Neuronal stem cell (in vitro differentiated cells): ENCODE data around the gene TRIM47.

Experiments used
- DNase-seq: peaks from one replicate; pipeline ENCODE4 v3.0.0-alpha.2; 2013; ENCODE audit warnings: low spot score
- H2AFZ ChIP-seq: one replicate; pipeline ENCODE4 v1.6.1; 2013; ENCODE audit warnings: mild to moderate bottlenecking, low read length, inconsistent platforms
- H2AK5ac ChIP-seq: 2 replicates; pipeline ENCODE4 v1.6.1; 2013; ENCODE audit warnings: low read depth, mild to moderate bottlenecking, inconsistent platforms, low read length, moderate library complexity, mixed read lengths
- H2BK120ac ChIP-seq: 2 replicates; pipeline ENCODE4 v1.6.1; 2013; ENCODE audit warnings: low read depth, mild to moderate bottlenecking, inconsistent platforms, low read length, moderate library complexity, mixed read lengths
- H2BK12ac ChIP-seq: one replicate; pipeline ENCODE4 v1.6.1; 2013; ENCODE audit warnings: low read length, inconsistent platforms
- H2BK15ac ChIP-seq: 2 replicates; pipeline ENCODE4 v1.6.1; 2013; ENCODE audit warnings: mild to moderate bottlenecking, low read length, inconsistent platforms, mixed read lengths
- H2BK5ac ChIP-seq: one replicate; pipeline ENCODE4 v1.6.1; 2013; ENCODE audit warnings: inconsistent platforms, mild to moderate bottlenecking, low read length, moderate library complexity
- H3K14ac ChIP-seq: one replicate; pipeline ENCODE4 v1.6.1; 2013; ENCODE audit warnings: low read length, inconsistent platforms
- H3K18ac ChIP-seq: 2 replicates; pipeline ENCODE4 v1.6.1; 2013; ENCODE audit warnings: low read length, inconsistent platforms
- H3K23ac ChIP-seq: 2 replicates; pipeline ENCODE4 v1.6.1; 2013; ENCODE audit warnings: low read depth, mild to moderate bottlenecking, mixed read lengths, low read length, inconsistent platforms; ENCODE audit not compliant: poor library complexity
- H3K27ac ChIP-seq: replicated peaks from 3 replicates; pipeline ENCODE4 v1.5.1; 2013; ENCODE audit warnings: low read length, inconsistent platforms
- H3K27me3 ChIP-seq, 3 experiments: 2 replicates each; pipeline ENCODE4 v1.6.1; 2013; ENCODE audit warnings: low read length in 3 of 3, mild to moderate bottlenecking in 2 of 3, inconsistent platforms in 1 of 3, low read depth in 1 of 3, mixed read lengths in 1 of 3, moderate library complexity in 1 of 3; ENCODE audit not compliant: control insufficient read depth in 3 of 3, insufficient read depth in 3 of 3
- H3K36me3 ChIP-seq, 2 donors: replicated peaks in 1 of 2; 2 replicates each; pipeline ENCODE4 v1.6.1; 2013; ENCODE audit warnings: low read length in 2 of 2; ENCODE audit not compliant: control insufficient read depth in 2 of 2, insufficient read depth in 2 of 2
- H3K4ac ChIP-seq: 2 replicates; pipeline ENCODE4 v1.6.1; 2013; ENCODE audit warnings: inconsistent platforms, mild to moderate bottlenecking, low read length, moderate library complexity
- H3K4me1 ChIP-seq, 2 donors: 1 replicate in 1 of 2; 2 replicates in 1 of 2; pipeline ENCODE4 v1.6.1; 2013; ENCODE audit warnings: low read length in 2 of 2, low read depth in 1 of 2; ENCODE audit not compliant: control insufficient read depth in 2 of 2, insufficient read depth in 1 of 2
- H3K4me2 ChIP-seq: one replicate; pipeline ENCODE4 v1.6.1; 2013; ENCODE audit warnings: mild to moderate bottlenecking, low read length, inconsistent platforms; ENCODE audit not compliant: insufficient read depth, poor library complexity, severe bottlenecking
- H3K4me3 ChIP-seq, 2 donors: 2 replicates each; pipeline ENCODE4 v1.5.1; 2013; ENCODE audit warnings: low read length in 2 of 2, mild to moderate bottlenecking in 2 of 2, inconsistent platforms in 1 of 2, moderate library complexity in 1 of 2
- H3K79me1 ChIP-seq: one replicate; pipeline ENCODE4 v1.6.1; 2013; ENCODE audit warnings: low read depth, mild to moderate bottlenecking, inconsistent platforms, low read length, moderate library complexity
- H3K9ac ChIP-seq: one replicate; pipeline ENCODE4 v1.6.1; 2013; ENCODE audit warnings: mild to moderate bottlenecking, low read depth, low read length, inconsistent platforms; ENCODE audit not compliant: poor library complexity
- H3K9me3 ChIP-seq, 2 donors: replicated peaks in 1 of 2; 2 replicates each; pipeline versions ENCODE3 to v1.6.1; 2013; ENCODE audit warnings: low read length in 2 of 2, mild to moderate bottlenecking in 2 of 2, inconsistent platforms in 1 of 2, low read depth in 1 of 2, mixed read lengths in 1 of 2, moderate library complexity in 1 of 2; ENCODE audit not compliant: control insufficient read depth in 2 of 2, insufficient read depth in 1 of 2
- H4K8ac ChIP-seq: one replicate; pipeline ENCODE4 v1.6.1; 2013; ENCODE audit warnings: low read depth, mild to moderate bottlenecking, inconsistent platforms, low read length, moderate library complexity
- H4K91ac ChIP-seq: one replicate; pipeline ENCODE4 v1.6.1; 2013; ENCODE audit warnings: low read length, low read depth, mild to moderate bottlenecking, inconsistent platforms; ENCODE audit not compliant: poor library complexity
- WGBS, 2 donors: extraction: QIAGEN DNeasy Blood & Tissue Kit; methylation state at CpG; one replicate each; pipeline ENCODE4 v1.1.7; 2013; ENCODE audit warnings: missing lambda C conversion rate in 2 of 2, mixed read lengths in 1 of 2; ENCODE audit not compliant: insufficient read length in 2 of 2, insufficient replicate concordance in 1 of 2; ENCODE audit errors: extremely low coverage in 2 of 2; 5-methylcytosine and 5-hydroxymethylcytosine counted together

Gene TRIM47

GRCh38 chr17:75834928-75835653 is 43.3 kb downstream of the TRIM47 start:
- Histone ChIP-seq H3K27ac (no peak overlapping the region), H4K91ac (peak overlapping the region; percentile 64), H3K4me3 (no peak overlapping the region), H3K4me2 (no peak overlapping the region), H3K9me3 (no peaks in the 10 kb centered on the region), H4K8ac (peak overlapping the region; percentile 65), H3K4me1 (peaks cover 9 to 15% of the 10 kb centered on the region in 2 donors), H2AFZ (no peak overlapping the region), H3K14ac (no peak overlapping the region), H2BK5ac (no peak overlapping the region), H3K27me3 (no peaks in the 10 kb centered on the region), H3K4ac (no peak overlapping the region), H3K79me1 (peaks cover 2% of the 10 kb centered on the region), H2BK12ac (no peak overlapping the region), H3K23ac (no peak overlapping the region), H2AK5ac (peak overlapping the region; percentile 88), H2BK120ac (no peak overlapping the region), H3K9ac (no peak overlapping the region), H2BK15ac (peak overlapping the region; percentile 26), H3K36me3 (no peaks in the 10 kb centered on the region), H3K18ac (peak overlapping the region; percentile 17)
- no peak for DNase-seq
- no CpG with 5 or more reads among the region's 24 CpGs for WGBS, 2 donors

GRCh38 chr17:75834279-75834920 is 44.0 kb downstream of the TRIM47 start:
- Histone ChIP-seq H4K8ac (no peak overlapping the region), H3K79me1 (peaks cover 2% of the 10 kb centered on the region), H3K18ac (peak overlapping the region; percentile 42), H2BK12ac (no peak overlapping the region), H3K4me1 (peaks cover 9 to 15% of the 10 kb centered on the region in 2 donors), H2AFZ (no peak overlapping the region), H3K23ac (peak overlapping the region; percentile 81), H2BK15ac (peak overlapping the region; percentile 21), H4K91ac (no peak overlapping the region), H3K4me3 (no peak overlapping the region), H2BK5ac (no peak overlapping the region), H3K4me2 (no peak overlapping the region), H3K27ac (no peak overlapping the region), H3K27me3 (no peaks in the 10 kb centered on the region), H3K36me3 (no peaks in the 10 kb centered on the region), H2AK5ac (peak overlapping the region; percentile 14), H3K14ac (peak overlapping the region; percentile 41), H2BK120ac (no peak overlapping the region), H3K4ac (no peak overlapping the region), H3K9me3 (no peaks in the 10 kb centered on the region), H3K9ac (peak overlapping the region; percentile 51)
- WGBS, 2 donors: no CpG with 5 or more reads among the region's 25 CpGs
- no peak for DNase-seq

- Histone ChIP-seq H2BK120ac (peak overlapping the region; percentile 89), H3K79me1 (peaks cover 2% of the 10 kb centered on the region), H2AK5ac (peak overlapping the region; percentile 58), H2AFZ (peak overlapping the region; percentile 52), H2BK15ac (peak overlapping the region; percentile 64), H3K4me3 (no peak overlapping the region), H3K9me3 (no peaks in the 10 kb centered on the region), H4K8ac (peak overlapping the region; percentile 76), H3K36me3 (no peaks in the 10 kb centered on the region), H3K4me2 (peak overlapping the region; percentile 3), H3K23ac (no peak overlapping the region), H3K14ac (peak overlapping the region; percentile 78), H4K91ac (no peak overlapping the region), H2BK5ac (peak overlapping the region; percentile 71), H3K27me3 (no peaks in the 10 kb centered on the region), H3K27ac (no peak overlapping the region), H3K18ac (peak overlapping the region; percentile 94), H2BK12ac (peak overlapping the region; percentile 66), H3K4me1 (peaks cover 14 to 18% of the 10 kb centered on the region in 2 donors), H3K9ac (peak overlapping the region; percentile 74), H3K4ac (peak overlapping the region; percentile 90)
- DNase-seq: no peak
- no CpG with 5 or more reads among the region's 20 CpGs for WGBS, 2 donors
Observed at GRCh38 chr17:75832652-75833400, 45.6 kb downstream of the TRIM47 start.
